ENCODE measurements around the gene FAU.
A peak's percentile ranks its signal among the peaks of the same experiment; 100 is the strongest.

FAU gene

DNA sequence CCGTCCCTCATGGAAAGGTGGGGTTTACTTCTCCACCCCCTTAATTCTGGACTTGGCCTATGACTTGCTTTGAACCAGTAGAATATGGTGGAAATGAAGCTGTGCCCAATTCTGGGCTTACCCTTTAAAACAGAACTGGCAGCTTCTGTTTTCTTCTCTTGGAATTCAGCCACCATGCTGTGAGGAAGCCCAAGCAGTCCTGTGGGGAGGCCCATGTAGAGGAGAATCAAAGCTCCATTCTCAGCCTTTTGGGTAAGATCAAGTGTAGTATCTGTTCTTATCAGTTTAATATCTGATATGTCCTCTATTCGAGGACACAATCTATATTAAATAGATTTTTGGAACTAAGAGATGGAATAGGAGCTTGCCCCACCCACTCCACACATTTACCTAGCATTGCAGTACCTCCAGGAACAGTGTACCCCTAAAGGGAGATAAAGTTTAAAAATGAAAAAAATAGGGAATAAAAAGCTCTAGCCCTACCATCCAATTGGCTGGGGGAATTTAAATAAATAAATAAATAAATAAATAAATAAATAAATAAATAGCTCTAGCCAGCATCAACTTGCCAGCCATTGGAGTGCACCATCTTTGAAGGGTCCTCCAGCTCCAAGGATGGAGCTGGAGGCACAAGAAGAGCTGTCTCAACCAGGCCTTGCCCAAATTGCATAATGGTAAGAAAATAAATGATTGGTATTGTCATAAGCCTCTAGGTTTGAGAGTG lies 25.6 kb upstream of the FAU start:
- Mint-ChIP-seq H3K4me3 (no peak overlapping the region), H3K36me3 (ENCODE audit: low read depth) (no peaks in the 10 kb centered on the region), H3K27me3 (ENCODE audit: low read depth) (peaks cover 7% of the 10 kb centered on the region), H3K4me1 (peaks cover 19% of the 10 kb centered on the region), H3K9me3 (no peaks in the 10 kb centered on the region), H3K27ac (no peak overlapping the region)
- TF ChIP-seq CTCF (IDR thresholded peaks at IDR 0.05; ENCODE audit: unreplicated experiment in 3 of 3) = no peak

DNA sequence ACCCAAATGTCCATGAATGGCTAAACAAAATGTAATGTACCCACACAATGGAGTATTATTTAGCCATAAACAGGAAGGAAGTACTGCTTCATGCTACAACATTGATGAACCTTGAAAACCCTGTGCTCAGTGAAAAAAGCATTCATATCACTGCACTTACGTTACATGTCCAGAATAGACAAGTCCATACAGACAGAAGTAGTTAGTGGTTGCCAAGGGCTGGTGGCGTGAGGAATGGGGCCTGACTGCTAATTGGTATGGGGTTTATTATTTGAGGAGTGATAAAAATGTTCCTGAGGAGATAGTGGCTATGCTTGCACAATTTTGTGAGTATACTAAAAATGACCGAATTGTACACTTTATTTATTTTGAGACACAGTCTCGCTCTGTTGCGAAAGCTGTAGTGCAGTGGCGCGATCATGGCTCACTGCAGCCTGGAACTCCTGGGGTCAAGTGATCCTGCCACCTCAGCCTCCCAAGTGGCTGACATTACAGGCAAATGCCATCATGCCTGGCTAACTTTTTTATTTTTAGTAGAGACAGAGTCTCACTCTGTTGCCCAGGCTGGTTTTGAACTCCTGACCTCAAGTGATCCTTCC lies 20.1 kb upstream of the FAU start:
- H3K9me3 Mint-ChIP-seq = no peaks in the 10 kb centered on the region
- peaks cover 14% of the 10 kb centered on the region for H3K27me3 Mint-ChIP-seq (ENCODE audit: low read depth)
- no peaks in the 10 kb centered on the region for H3K36me3 Mint-ChIP-seq (ENCODE audit: low read depth)
- no peak for TF ChIP-seq CTCF (IDR thresholded peaks at IDR 0.05; ENCODE audit: unreplicated experiment in 3 of 3)
- no peak overlapping the region for H3K27ac Mint-ChIP-seq
- no peak overlapping the region for H3K4me3 Mint-ChIP-seq
- no peaks in the 10 kb centered on the region for H3K4me1 Mint-ChIP-seq

GRCh38 chr11:65136515-65137096 lies 14.7 kb upstream of the FAU start:
- peak overlapping the region; percentile 92 to 100 (median 100) for H3K27ac Mint-ChIP-seq
- peaks cover 5% of the 10 kb centered on the region for H3K36me3 Mint-ChIP-seq (ENCODE audit: low read depth)
- peak overlapping the region; percentile 80 to 99 (median 85) for H3K4me3 Mint-ChIP-seq
- H3K9me3 Mint-ChIP-seq = no peaks in the 10 kb centered on the region
- peaks cover 30% of the 10 kb centered on the region for H3K4me1 Mint-ChIP-seq
- peaks cover 9% of the 10 kb centered on the region for H3K27me3 Mint-ChIP-seq (ENCODE audit: low read depth)
- TF ChIP-seq CTCF (IDR thresholded peaks at IDR 0.05; ENCODE audit: unreplicated experiment in 3 of 3) = no peak

DNA sequence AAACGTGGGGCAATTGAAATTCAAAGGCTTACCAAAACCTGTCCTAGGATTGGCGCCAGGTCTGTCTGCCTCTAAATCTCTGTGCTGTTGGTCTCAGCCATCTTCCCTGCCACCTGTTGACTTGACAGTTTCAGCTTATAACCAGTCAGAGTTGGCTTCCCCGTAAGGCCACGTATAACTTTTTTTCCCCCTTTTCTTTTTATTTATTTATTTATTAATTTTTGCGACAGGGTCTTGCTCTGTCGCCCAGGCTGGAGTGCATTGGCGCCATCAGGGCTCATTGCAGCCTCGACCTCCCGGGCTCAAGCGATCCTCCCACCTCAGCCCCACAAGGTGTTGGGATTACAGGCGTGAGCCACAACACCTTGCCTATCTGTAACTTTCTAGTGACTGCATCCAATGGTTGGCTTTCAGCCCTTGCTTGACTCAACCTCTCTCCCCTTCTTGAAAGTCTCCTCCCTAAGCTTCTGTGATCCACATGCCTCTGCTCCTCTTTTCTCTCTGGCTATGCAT lies 13.8 kb upstream of the FAU start:
- Mint-ChIP-seq H3K27ac (peak overlapping the region; percentile 100), H3K27me3 (ENCODE audit: low read depth) (peaks cover 10% of the 10 kb centered on the region), H3K4me1 (peaks cover 30% of the 10 kb centered on the region), H3K9me3 (no peaks in the 10 kb centered on the region), H3K4me3 (peak overlapping the region; percentile 99 to 100 (median 100)), H3K36me3 (ENCODE audit: low read depth) (peaks cover 9% of the 10 kb centered on the region)
- TF ChIP-seq CTCF (IDR thresholded peaks at IDR 0.05; ENCODE audit: unreplicated experiment in 3 of 3) = no peak

DNA sequence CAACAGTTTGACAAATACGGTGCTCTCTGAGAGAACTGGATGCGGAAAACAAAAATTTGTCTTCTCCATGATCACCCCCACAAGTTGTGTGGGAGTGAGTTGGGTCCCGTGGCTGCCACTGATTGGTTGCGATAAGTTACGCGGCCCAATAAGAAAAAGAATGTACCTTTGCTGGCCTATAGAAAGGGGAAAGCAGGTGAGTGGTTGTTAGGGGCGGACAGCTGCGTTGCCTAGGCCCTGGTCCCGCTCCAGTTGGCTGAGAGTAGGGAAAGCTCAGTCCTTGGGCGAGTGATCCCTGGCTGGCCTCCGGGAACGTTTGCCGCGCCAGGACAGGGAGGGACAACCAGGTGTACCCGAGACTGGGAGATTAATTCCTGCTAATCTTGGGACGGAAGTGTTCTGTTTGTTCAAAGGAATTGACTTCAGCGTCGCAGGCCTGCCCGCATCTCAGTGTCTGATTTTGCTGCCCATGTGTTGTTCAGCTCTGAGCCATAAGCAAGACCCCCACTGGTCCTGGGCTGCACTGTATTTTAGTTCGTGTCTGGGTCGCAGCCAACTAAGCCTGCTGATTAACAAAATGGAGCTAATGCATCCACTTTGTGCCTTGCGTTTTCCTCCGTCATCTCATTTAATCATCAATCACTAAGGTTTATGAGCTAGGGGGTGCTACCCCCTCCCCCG lies 13.2 kb upstream of the FAU start:
- H3K4me3 Mint-ChIP-seq = peak overlapping the region; percentile 99 to 100 (median 100)
- H3K4me1 Mint-ChIP-seq = peaks cover 30% of the 10 kb centered on the region
- H3K27me3 Mint-ChIP-seq (ENCODE audit: low read depth) = peaks cover 9% of the 10 kb centered on the region
- TF ChIP-seq CTCF (IDR thresholded peaks at IDR 0.05; ENCODE audit: unreplicated experiment in 3 of 3) = no peak
- peaks cover 9% of the 10 kb centered on the region for H3K36me3 Mint-ChIP-seq (ENCODE audit: low read depth)
- H3K27ac Mint-ChIP-seq = peak overlapping the region; percentile 100
- no peaks in the 10 kb centered on the region for H3K9me3 Mint-ChIP-seq
